GM18951 (cell line): ENCODE results near the gene GPR39.

Source experiments
- POLR2A ChIP-seq: IDR thresholded peaks from 4 replicates; pipeline ENCODE4 v1.6.1; 2011; ENCODE audit warnings: mild to moderate bottlenecking; ENCODE audit not compliant: insufficient read length, insufficient read depth; ENCODE audit errors: extremely low read depth
- in situ Hi-C: fragments of 300-500 bp; cut with MboI; formaldehyde crosslinking; loops from one replicate; pipeline ENCODE4 v1.12.0; 2022; ENCODE audit warnings: low sequenced_read_pairs, mixed read lengths, inconsistent platforms; ENCODE audit not compliant: unreplicated experiment

GPR39 gene

GRCh38 chr2:132607426-132608090 lies 191.0 kb downstream of the GPR39 start:
- TF ChIP-seq POLR2A, result no peak
- in situ Hi-C loops, result no loop called here

GRCh38 chr2:132608311-132608710 lies 191.7 kb downstream of the GPR39 start:
- no peak for TF ChIP-seq POLR2A
- in situ Hi-C loops, result no loop called here

GRCh38 chr2:132609101-132609890 lies 192.7 kb downstream of the GPR39 start:
- in situ Hi-C loops, result no loop called here

GRCh38 chr2:132611719-132612118 lies 195.1 kb downstream of the GPR39 start:
- in situ Hi-C loops, result no loop called here
- no peak for TF ChIP-seq POLR2A

More at GRCh38 chr2:132609101-132609890, 192.7 kb downstream of the GPR39 start:
- TF ChIP-seq POLR2A, result no peak

- in situ Hi-C loops, result no loop called here
- TF ChIP-seq POLR2A, result no peak
Measured at GRCh38 chr2:132615329-132616085, 198.9 kb downstream of the GPR39 start.

GRCh38 chr2:132617989-132618388 lies 201.4 kb downstream of the GPR39 start:
- in situ Hi-C loops, result no loop called here
- no peak for TF ChIP-seq POLR2A

- no peak for TF ChIP-seq POLR2A
- in situ Hi-C loops, result no loop called here
Measured at GRCh38 chr2:132618734-132619133, 202.1 kb downstream of the GPR39 start.

GRCh38 chr2:132620115-132620514 lies 203.5 kb downstream of the GPR39 start:
- no peak for TF ChIP-seq POLR2A
- in situ Hi-C loops, result no loop called here

- in situ Hi-C loops, result no loop called here
- no peak for TF ChIP-seq POLR2A
Measured at GRCh38 chr2:132621131-132621875, 204.7 kb downstream of the GPR39 start.

- in situ Hi-C loops, result no loop called here
Measured at GRCh38 chr2:132623096-132623839, 206.7 kb downstream of the GPR39 start.

GRCh38 chr2:132627536-132627935 lies 210.9 kb downstream of the GPR39 start:
- in situ Hi-C loops, result no loop called here
- no peak for TF ChIP-seq POLR2A

More at GRCh38 chr2:132623096-132623839, 206.7 kb downstream of the GPR39 start:
- TF ChIP-seq POLR2A, result no peak

- no peak for TF ChIP-seq POLR2A
- in situ Hi-C loops, result no loop called here
Measured at GRCh38 chr2:132632000-132632649, 215.5 kb downstream of the GPR39 start.

- in situ Hi-C loops, result no loop called here
- TF ChIP-seq POLR2A, result no peak
Measured at GRCh38 chr2:132633635-132634034, 217.0 kb downstream of the GPR39 start.
